Osteocyte (in vitro differentiated cells): ENCODE measurements around the gene HSPA6. TPM values are rescaled to one million over a fixed set of nuclear protein-coding genes. Genes with fewer than 3 reads are reported as not detected.

Experiments used
- DNase-seq: peaks from one replicate; pipeline ENCODE4 v3.0.0; 2021; ENCODE audit warnings: mixed read lengths; ENCODE audit not compliant: unreplicated experiment; ENCODE audit errors: extremely low spot score
- H3K27ac Mint-ChIP-seq: one replicate; pipeline ENCODE4 v1.8.0; 2021; ENCODE audit warnings: mild to moderate bottlenecking, mixed read lengths; ENCODE audit not compliant: unreplicated experiment
- H3K27me3 Mint-ChIP-seq: one replicate; pipeline ENCODE4 v1.8.0; 2021; ENCODE audit warnings: mixed read lengths; ENCODE audit not compliant: unreplicated experiment
- H3K36me3 Mint-ChIP-seq: one replicate; pipeline ENCODE4 v1.8.0; 2021; ENCODE audit warnings: mixed read lengths; ENCODE audit not compliant: unreplicated experiment
- H3K4me1 Mint-ChIP-seq: one replicate; pipeline ENCODE4 v1.8.0; 2021; ENCODE audit warnings: mixed read lengths; ENCODE audit not compliant: unreplicated experiment
- H3K4me3 Mint-ChIP-seq: one replicate; pipeline ENCODE4 v1.8.0; 2021; ENCODE audit warnings: mild to moderate bottlenecking, moderate library complexity, mixed read lengths; ENCODE audit not compliant: unreplicated experiment
- H3K9me3 Mint-ChIP-seq: one replicate; pipeline ENCODE4 v1.8.0; 2021; ENCODE audit warnings: mixed read lengths; ENCODE audit not compliant: unreplicated experiment
- CTCF ChIP-seq: fragments of 200-600 bp; sonication (generic); IDR thresholded peaks from 2 replicates; pipeline ENCODE4 v1.5.0; 2021; ENCODE audit warnings: antibody characterized with exemption, mild to moderate bottlenecking, moderate library complexity
- total RNA-seq: library from RNA; stranded (reverse); gene quantifications from 2 replicates; pipeline ENCODE4 v1.2.1, GENCODE V29; 2021

Gene HSPA6
- total RNA-seq, 1 donor from 2014 or later = not detected

DNA sequence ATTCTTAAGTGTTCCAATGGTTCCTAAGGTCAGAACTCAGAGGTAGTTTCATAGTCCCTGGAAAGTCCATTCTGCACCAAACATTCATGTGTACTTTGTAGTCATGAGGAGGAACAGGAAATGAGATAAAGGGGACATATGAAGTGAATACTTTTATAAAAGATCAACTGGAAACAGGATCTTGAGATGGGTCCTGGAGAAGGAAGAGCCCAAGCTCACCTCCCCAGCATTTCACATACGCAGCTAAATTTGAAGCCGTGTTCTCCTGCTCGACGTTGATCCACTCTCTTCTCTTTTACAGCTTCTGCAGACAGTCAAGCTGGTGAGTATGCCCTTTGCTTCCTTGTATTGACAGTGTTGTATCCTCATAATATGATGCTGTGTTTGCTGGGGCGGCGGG, 18.7 kb upstream of the HSPA6 start:
- no peaks in the 10 kb centered on the region for H3K36me3 Mint-ChIP-seq
- peaks cover 21% of the 10 kb centered on the region for H3K27me3 Mint-ChIP-seq
- no peak for DNase-seq
- no peaks in the 10 kb centered on the region for H3K4me1 Mint-ChIP-seq
- no peak for TF ChIP-seq CTCF
- no peak overlapping the region for H3K4me3 Mint-ChIP-seq
- no peaks in the 10 kb centered on the region for H3K9me3 Mint-ChIP-seq
- no peak overlapping the region for H3K27ac Mint-ChIP-seq

DNA sequence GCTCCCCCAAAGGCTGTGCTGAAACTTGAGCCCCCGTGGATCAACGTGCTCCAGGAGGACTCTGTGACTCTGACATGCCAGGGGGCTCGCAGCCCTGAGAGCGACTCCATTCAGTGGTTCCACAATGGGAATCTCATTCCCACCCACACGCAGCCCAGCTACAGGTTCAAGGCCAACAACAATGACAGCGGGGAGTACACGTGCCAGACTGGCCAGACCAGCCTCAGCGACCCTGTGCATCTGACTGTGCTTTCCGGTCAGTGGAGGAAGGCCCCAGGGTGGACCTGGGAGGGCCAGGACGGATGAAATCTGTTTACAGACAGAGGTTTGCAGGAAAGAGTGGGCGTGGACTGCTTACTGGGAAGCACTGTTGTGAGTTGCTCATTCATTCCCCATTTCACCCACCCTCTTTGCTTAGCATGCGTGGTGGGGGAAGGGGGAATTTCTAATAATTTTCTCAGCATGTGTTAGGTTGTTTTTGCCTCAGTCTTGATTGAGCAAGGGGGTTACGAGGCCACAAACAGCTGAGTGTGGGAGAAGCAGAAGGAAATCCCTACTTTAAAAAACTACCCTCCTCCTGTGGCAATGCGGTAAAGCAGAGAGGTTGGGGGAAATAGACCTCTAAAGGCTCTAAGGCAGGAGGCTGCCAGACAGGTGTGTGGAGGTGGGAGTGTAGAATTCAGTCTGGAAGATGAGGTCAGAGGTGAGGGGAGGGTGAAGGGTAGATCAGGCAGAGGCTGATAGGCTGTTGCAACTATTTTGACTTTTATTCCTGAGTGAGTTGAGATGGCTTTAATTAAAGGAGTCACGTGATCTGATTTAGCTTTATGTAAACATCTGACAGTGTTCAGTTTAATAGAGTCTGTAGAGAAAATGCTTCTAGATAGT, 17.8 kb upstream of the HSPA6 start:
- no peak for DNase-seq
- Mint-ChIP-seq H3K27ac (no peak overlapping the region), H3K4me3 (no peak overlapping the region), H3K36me3 (no peaks in the 10 kb centered on the region), H3K27me3 (peaks cover 14% of the 10 kb centered on the region), H3K4me1 (no peaks in the 10 kb centered on the region), H3K9me3 (no peaks in the 10 kb centered on the region)
- no peak for TF ChIP-seq CTCF

DNA sequence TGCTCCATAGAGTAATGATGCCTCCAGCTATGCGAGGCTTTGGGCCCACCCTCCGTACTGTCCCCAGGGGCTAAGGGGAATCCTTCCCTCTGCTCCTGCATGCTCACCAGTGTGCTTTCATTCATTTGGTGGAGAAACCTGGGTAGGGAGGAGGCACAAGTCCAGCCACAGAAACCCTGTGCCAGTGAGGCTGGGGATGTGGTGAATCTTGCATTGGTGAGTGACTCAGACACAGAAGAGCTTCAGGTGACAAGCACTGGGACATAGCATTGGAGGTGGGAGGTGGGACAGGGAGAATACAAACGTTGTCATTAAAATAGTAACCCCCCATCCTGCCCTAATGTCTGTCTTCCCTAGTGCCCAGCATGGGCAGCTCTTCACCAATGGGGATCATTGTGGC, 13.9 kb upstream of the HSPA6 start:
- TF ChIP-seq CTCF = no peak
- no peak for DNase-seq
- H3K27ac Mint-ChIP-seq = no peak overlapping the region
- no peaks in the 10 kb centered on the region for H3K36me3 Mint-ChIP-seq
- H3K9me3 Mint-ChIP-seq = no peaks in the 10 kb centered on the region
- no peaks in the 10 kb centered on the region for H3K4me1 Mint-ChIP-seq
- peaks cover 1% of the 10 kb centered on the region for H3K27me3 Mint-ChIP-seq
- no peak overlapping the region for H3K4me3 Mint-ChIP-seq

DNA sequence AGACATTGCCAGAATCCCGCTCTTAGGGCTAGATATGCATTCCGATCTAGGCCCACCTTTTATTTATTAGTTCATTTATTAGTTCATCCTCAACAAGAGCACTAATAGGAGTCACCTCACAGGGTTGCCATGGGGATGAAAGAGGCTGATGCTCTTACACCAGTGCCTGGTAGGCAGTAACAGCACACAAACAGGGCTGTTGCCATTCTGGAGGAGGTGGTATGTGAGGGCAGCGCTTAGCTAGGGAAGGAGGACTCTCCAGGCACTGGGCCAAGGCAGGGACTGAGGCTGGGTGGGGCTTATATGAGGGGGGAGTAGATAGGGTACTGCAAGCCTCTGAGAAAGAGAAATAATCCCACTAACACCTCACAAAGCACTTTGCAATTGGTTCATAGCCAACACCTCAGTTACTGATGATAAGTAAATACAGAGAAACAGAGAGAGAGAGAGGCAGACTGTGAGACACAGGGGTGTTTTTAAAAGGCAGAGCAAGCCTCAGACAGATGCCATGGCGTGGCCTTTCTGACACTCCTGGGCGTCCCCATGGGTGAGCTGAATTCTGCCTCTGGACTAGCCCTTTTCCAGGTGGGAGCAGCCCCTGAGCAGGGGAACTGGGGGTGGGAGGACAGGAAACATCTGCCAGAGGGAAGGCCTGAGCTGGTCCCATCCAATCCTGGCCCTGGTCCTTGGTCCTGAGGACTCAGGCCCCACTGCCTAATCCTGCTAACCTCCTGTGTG, 13.2 kb upstream of the HSPA6 start:
- Mint-ChIP-seq H3K4me1 (no peaks in the 10 kb centered on the region), H3K36me3 (no peaks in the 10 kb centered on the region), H3K27me3 (peaks cover 4% of the 10 kb centered on the region)

More for the DNA sequence above, 13.2 kb upstream of the HSPA6 start:
- no peak for TF ChIP-seq CTCF
- Mint-ChIP-seq H3K27ac (no peak overlapping the region), H3K9me3 (no peaks in the 10 kb centered on the region), H3K4me3 (no peak overlapping the region)
- no peak for DNase-seq
